HK-2 (cell line): Measurements from ENCODE around the gene FRAT2.
"Not testable (repeated sequence)": the region's sequence is repeated elsewhere in the genome, so short reads cannot be mapped to it uniquely, and the experiment has no call there.

Experiments
- DNase-seq: peaks from one replicate; pipeline ENCODE4 v3.0.0-alpha.2; 2018; ENCODE audit not compliant: unreplicated experiment

FRAT2 gene

GRCh38 chr10:97356318-97356914 is 21.9 kb upstream of the FRAT2 start:
- DNase-seq = no peak

- DNase-seq = no peak
Observed at GRCh38 chr10:97355571-97355975, 21.0 kb upstream of the FRAT2 start.

GRCh38 chr10:97353945-97354344 is 19.4 kb upstream of the FRAT2 start:
- DNase-seq = no peak

GRCh38 chr10:97349752-97350513 is 15.4 kb upstream of the FRAT2 start:
- DNase-seq = no peak

GRCh38 chr10:97347317-97347716 is 12.8 kb upstream of the FRAT2 start:
- no peak for DNase-seq

GRCh38 chr10:97343664-97344063 is 9.1 kb upstream of the FRAT2 start:
- DNase-seq = not testable (repeated sequence)

- DNase-seq = no peak
Observed at GRCh38 chr10:97341416-97341815, 6.9 kb upstream of the FRAT2 start.

- no peak for DNase-seq
Observed at GRCh38 chr10:97338041-97338440, 3.5 kb upstream of the FRAT2 start.

- DNase-seq = no peak
Observed at GRCh38 chr10:97336942-97337831, 2.7 kb upstream of the FRAT2 start.

GRCh38 chr10:97336446-97336845 is 1.9 kb upstream of the FRAT2 start:
- no peak for DNase-seq

- DNase-seq = no peak
Observed at GRCh38 chr10:97336006-97336405, 1.5 kb upstream of the FRAT2 start.

- DNase-seq = no peak
Observed at GRCh38 chr10:97335188-97335619, 675 bp upstream of the FRAT2 start.

GRCh38 chr10:97333601-97334369 is 744 bp downstream of the FRAT2 start:
- peak; percentile 70 for DNase-seq

- no peak for DNase-seq
Observed at GRCh38 chr10:97333351-97333600, 1.3 kb downstream of the FRAT2 start.

GRCh38 chr10:97332591-97333350 is 1.8 kb downstream of the FRAT2 start:
- peak; percentile 73 for DNase-seq

GRCh38 chr10:97331153-97331703 is 3.3 kb downstream of the FRAT2 start:
- no peak for DNase-seq

- no peak for DNase-seq
Observed at GRCh38 chr10:97329766-97330165, 4.8 kb downstream of the FRAT2 start.

GRCh38 chr10:97328646-97329453 is 5.7 kb downstream of the FRAT2 start:
- no peak for DNase-seq

GRCh38 chr10:97327348-97328294 is 6.9 kb downstream of the FRAT2 start:
- no peak for DNase-seq
